ENCODE results near the gene CPZ. TPM values are rescaled to one million over a fixed set of nuclear protein-coding genes. Genes with fewer than 3 reads are reported as not detected.

CPZ gene
- total RNA-seq, 1 experiment from 2014 or later: 26.9 TPM

DNA sequence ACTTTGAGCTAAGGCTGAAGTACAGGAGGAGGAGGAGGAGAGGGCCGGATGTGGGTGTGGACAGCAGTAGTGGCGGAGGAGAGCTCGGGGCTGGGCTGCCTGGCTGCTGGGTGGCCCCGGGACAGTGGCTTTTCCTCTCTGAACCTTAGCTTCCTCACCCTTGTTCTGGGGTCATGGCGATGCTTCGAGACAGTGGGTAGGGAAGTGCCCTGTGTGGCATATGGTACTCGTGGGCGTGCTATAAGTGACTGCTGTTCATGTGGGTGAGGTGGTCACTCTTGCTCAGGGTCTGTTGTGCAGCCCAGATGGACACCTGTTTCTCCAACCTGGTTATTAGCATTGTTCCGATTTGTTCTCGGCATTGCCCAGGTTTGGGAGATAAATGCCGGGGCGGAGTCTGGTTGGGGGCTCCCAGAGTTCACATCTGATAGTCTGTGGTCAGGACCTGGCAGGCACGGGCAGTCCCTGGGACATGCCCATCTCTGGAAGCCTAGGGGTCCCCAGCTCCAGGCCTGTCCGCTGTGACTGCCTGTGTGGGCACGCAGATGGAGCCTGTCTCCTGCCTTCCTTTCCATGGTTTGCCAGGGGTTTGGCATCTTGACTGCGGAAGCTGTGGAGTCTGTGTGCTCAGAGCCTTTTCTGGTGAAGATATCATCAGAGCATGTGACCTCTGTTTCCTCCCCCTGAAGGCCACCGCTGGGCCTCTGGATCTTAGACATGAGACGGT is 4.9 kb upstream of the CPZ start (continued):
- TF ChIP-seq, protein P1, sequence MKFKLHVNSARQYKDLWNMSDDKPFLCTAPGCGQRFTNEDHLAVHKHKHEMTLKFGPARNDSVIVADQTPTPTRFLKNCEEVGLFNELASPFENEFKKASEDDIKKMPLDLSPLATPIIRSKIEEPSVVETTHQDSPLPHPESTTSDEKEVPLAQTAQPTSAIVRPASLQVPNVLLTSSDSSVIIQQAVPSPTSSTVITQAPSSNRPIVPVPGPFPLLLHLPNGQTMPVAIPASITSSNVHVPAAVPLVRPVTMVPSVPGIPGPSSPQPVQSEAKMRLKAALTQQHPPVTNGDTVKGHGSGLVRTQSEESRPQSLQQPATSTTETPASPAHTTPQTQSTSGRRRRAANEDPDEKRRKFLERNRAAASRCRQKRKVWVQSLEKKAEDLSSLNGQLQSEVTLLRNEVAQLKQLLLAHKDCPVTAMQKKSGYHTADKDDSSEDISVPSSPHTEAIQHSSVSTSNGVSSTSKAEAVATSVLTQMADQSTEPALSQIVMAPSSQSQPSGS (CRISPR knock-in tag; IDR thresholded peaks at IDR 0.05; ENCODE audit: borderline replicate concordance, low read depth): no peak
- TF ChIP-seq, protein P2, sequence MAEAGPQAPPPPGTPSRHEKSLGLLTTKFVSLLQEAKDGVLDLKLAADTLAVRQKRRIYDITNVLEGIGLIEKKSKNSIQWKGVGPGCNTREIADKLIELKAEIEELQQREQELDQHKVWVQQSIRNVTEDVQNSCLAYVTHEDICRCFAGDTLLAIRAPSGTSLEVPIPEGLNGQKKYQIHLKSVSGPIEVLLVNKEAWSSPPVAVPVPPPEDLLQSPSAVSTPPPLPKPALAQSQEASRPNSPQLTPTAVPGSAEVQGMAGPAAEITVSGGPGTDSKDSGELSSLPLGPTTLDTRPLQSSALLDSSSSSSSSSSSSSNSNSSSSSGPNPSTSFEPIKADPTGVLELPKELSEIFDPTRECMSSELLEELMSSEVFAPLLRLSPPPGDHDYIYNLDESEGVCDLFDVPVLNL (CRISPR knock-in tag; IDR thresholded peaks at IDR 0.05; ENCODE audit: borderline replicate concordance, low read depth): no peak
- no peak for TF ChIP-seq NFYB (CRISPR knock-in tag; conservative IDR thresholded peaks at IDR 0.05; ENCODE audit: low read depth)
- TF ChIP-seq, protein P3, sequence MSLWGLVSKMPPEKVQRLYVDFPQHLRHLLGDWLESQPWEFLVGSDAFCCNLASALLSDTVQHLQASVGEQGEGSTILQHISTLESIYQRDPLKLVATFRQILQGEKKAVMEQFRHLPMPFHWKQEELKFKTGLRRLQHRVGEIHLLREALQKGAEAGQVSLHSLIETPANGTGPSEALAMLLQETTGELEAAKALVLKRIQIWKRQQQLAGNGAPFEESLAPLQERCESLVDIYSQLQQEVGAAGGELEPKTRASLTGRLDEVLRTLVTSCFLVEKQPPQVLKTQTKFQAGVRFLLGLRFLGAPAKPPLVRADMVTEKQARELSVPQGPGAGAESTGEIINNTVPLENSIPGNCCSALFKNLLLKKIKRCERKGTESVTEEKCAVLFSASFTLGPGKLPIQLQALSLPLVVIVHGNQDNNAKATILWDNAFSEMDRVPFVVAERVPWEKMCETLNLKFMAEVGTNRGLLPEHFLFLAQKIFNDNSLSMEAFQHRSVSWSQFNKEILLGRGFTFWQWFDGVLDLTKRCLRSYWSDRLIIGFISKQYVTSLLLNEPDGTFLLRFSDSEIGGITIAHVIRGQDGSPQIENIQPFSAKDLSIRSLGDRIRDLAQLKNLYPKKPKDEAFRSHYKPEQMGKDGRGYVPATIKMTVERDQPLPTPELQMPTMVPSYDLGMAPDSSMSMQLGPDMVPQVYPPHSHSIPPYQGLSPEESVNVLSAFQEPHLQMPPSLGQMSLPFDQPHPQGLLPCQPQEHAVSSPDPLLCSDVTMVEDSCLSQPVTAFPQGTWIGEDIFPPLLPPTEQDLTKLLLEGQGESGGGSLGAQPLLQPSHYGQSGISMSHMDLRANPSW (CRISPR knock-in tag; conservative IDR thresholded peaks at IDR 0.05; ENCODE audit: low read depth): no peak
- TF ChIP-seq, protein P4, sequence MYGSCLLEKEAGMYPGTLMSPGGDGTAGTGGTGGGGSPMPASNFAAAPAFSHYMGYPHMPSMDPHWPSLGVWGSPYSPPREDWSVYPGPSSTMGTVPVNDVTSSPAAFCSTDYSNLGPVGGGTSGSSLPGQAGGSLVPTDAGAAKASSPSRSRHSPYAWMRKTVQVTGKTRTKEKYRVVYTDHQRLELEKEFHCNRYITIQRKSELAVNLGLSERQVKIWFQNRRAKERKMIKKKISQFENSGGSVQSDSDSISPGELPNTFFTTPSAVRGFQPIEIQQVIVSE (CRISPR knock-in tag; IDR thresholded peaks at IDR 0.05; ENCODE audit: borderline replicate concordance): no peak
- no peak for TF ChIP-seq ETV6 (CRISPR knock-in tag; IDR thresholded peaks at IDR 0.05)

DNA sequence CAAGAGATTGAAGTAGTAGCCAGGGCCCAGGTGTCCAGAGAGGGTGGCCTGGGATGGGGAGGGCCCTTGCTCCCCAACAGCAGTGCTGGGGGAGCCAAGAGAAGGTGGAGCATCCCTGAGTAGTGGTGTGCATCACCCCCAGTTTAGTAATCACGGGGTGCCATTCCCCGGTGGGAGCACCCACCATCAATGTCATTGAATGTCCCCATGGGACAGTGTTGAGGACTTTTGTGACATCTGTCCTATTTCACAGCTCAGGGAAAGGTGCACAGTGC is 4.4 kb upstream of the CPZ start:
- Mint-ChIP-seq H3K36me3 (no peaks in the 10 kb centered on the region), H3K27me3 (ENCODE audit: low read depth) (peaks cover 9% of the 10 kb centered on the region), H3K4me1 (peaks cover 30% of the 10 kb centered on the region), H3K9me3 (no peaks in the 10 kb centered on the region), H3K27ac (no peak overlapping the region), H3K4me3 (no peak overlapping the region)
- ATAC-seq: no peak
- TF ChIP-seq, protein P2 (CRISPR knock-in tag; IDR thresholded peaks at IDR 0.05; ENCODE audit: borderline replicate concordance, low read depth): no peak
- DNase-seq (ENCODE audit: low spot score): no peak
- ChIA-PET CTCF (no interaction called here), POLR2A (no interaction called here)

DNA sequence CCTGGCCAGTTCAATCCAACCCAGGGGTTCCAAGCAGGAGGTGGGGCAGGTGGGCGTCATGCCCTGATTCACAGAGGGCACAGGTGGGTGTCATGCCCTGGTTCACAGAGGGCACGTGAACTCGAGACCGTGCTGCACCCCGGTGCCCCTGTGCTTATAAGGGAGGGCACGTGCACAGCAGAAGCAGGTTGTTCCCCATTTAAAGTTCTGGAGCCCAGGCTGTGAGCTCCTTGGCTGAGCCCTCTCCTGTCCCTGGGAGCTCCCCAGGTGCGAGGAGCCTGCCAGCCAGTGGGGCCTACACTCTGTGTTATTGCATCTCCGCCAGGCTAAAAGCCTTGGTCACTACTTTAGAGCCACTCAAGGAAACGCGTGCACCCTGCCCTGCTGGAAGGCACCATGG is 3.2 kb upstream of the CPZ start:
- Mint-ChIP-seq H3K4me1 (peaks cover 38% of the 10 kb centered on the region), H3K9me3 (no peaks in the 10 kb centered on the region), H3K4me3 (no peak overlapping the region), H3K36me3 (no peaks in the 10 kb centered on the region), H3K27ac (no peak overlapping the region), H3K27me3 (ENCODE audit: low read depth) (no peaks in the 10 kb centered on the region; the same call in 1 of the 2 replicates)
- DNase-seq (ENCODE audit: low spot score) (no peak), ATAC-seq (no peak)
- ChIA-PET CTCF (interaction anchor here (1.0 to 1.9 kb wide), 2 partner anchors 9 to 18 kb away, joined by 3 to 9 read pairs; no protein-coding TSS in a partner anchor), POLR2A (no interaction called here)
- TF ChIP-seq, protein P5, sequence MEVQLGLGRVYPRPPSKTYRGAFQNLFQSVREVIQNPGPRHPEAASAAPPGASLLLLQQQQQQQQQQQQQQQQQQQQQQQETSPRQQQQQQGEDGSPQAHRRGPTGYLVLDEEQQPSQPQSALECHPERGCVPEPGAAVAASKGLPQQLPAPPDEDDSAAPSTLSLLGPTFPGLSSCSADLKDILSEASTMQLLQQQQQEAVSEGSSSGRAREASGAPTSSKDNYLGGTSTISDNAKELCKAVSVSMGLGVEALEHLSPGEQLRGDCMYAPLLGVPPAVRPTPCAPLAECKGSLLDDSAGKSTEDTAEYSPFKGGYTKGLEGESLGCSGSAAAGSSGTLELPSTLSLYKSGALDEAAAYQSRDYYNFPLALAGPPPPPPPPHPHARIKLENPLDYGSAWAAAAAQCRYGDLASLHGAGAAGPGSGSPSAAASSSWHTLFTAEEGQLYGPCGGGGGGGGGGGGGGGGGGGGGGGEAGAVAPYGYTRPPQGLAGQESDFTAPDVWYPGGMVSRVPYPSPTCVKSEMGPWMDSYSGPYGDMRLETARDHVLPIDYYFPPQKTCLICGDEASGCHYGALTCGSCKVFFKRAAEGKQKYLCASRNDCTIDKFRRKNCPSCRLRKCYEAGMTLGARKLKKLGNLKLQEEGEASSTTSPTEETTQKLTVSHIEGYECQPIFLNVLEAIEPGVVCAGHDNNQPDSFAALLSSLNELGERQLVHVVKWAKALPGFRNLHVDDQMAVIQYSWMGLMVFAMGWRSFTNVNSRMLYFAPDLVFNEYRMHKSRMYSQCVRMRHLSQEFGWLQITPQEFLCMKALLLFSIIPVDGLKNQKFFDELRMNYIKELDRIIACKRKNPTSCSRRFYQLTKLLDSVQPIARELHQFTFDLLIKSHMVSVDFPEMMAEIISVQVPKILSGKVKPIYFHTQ (CRISPR knock-in tag; IDR thresholded peaks at IDR 0.05): no peak
- TF ChIP-seq TEAD4 (CRISPR knock-in tag; IDR thresholded peaks at IDR 0.05) (no peak), ZBTB21 (CRISPR knock-in tag; IDR thresholded peaks at IDR 0.05; ENCODE audit: borderline replicate concordance) (no peak), NR1H2 (CRISPR knock-in tag; IDR thresholded peaks at IDR 0.05) (no peak), SMAD4 (CRISPR knock-in tag; IDR thresholded peaks at IDR 0.05) (no peak), GRHL2 (CRISPR knock-in tag; IDR thresholded peaks at IDR 0.05; ENCODE audit: insufficient replicate concordance, severe bottlenecking) (no peak), ESRRA (CRISPR knock-in tag; IDR thresholded peaks at IDR 0.05; ENCODE audit: borderline replicate concordance) (no peak)
- TF ChIP-seq, protein P2 (CRISPR knock-in tag; IDR thresholded peaks at IDR 0.05; ENCODE audit: borderline replicate concordance, low read depth): no peak
- TF ChIP-seq, protein P6, sequence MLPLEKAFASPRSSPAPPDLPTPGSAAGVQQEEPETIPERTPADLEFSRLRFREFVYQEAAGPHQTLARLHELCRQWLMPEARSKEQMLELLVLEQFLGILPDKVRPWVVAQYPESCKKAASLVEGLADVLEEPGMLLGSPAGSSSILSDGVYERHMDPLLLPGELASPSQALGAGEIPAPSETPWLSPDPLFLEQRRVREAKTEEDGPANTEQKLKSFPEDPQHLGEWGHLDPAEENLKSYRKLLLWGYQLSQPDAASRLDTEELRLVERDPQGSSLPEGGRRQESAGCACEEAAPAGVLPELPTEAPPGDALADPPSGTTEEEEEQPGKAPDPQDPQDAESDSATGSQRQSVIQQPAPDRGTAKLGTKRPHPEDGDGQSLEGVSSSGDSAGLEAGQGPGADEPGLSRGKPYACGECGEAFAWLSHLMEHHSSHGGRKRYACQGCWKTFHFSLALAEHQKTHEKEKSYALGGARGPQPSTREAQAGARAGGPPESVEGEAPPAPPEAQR (CRISPR knock-in tag; IDR thresholded peaks at IDR 0.05): no peak
- TF ChIP-seq, protein P7, sequence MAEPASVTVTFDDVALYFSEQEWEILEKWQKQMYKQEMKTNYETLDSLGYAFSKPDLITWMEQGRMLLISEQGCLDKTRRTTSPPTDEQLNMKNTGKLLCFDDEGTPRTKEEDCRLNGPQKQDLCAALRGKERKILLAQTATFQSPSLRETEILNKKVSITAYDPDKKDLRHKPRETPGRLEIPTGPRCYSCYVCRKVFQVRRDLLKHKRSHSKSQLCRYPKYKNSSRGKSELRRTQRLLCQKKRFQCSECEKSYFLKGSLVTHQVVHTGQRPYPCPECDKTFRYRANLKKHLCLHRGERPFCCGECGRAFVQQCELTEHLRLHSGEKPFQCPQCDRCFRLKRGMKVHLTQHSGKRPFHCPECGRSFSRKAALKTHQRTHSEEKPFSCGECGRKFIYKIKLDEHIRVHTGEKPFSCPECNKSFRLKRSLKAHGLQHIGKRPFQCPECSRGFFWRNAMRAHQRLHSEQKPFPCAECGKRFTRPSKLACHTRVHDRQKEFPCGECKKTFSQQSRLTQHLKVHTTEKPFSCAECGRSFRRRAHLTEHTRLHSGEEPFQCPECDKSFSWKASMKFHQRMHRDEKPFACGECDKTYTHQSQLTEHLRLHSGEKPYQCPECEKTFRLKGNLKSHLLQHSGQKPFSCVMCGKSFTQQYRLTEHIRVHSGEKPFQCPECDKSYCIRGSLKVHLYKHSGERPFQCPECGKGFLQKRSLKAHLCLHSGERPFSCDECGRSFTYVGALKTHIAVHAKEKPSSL (CRISPR knock-in tag; conservative IDR thresholded peaks at IDR 0.05): no peak
